Measurements from ENCODE around the gene CRX.
A peak's percentile ranks its signal among the peaks of the same experiment; 100 is the strongest.
"Not testable (repeated sequence)": the region's sequence is repeated elsewhere in the genome, so short reads cannot be mapped to it uniquely, and the experiment has no call there.

CRX gene

GRCh38 chr19:47821460-47822020 lies at the start of gene CRX:
Gene CRX, plus strand, starts transcription at chr19:47821937. Its CDS starts 12,507 bp downstream, at chr19:47834444.
- no peak for DNase-seq (ENCODE audit: low read depth)
- TF ChIP-seq CTCF (IDR thresholded peaks at IDR 0.05; ENCODE audit: control insufficient read depth, insufficient read depth, low read depth, low read length, missing control alignments): no peak
- H3K4me3 ChIP-seq (ENCODE audit: control insufficient read depth, low read depth, low read length): no peak within 1 kb of the TSS

GRCh38 chr19:47776568-47776967 lies 45.2 kb upstream of the CRX start:
- H3K4me3 ChIP-seq (ENCODE audit: control insufficient read depth, low read depth, low read length): no peak overlapping the region
- DNase-seq (ENCODE audit: low read depth): no peak
- TF ChIP-seq CTCF (IDR thresholded peaks at IDR 0.05; ENCODE audit: control insufficient read depth, insufficient read depth, low read depth, low read length, missing control alignments): no peak

GRCh38 chr19:47777245-47778048 lies 44.3 kb upstream of the CRX start:
- DNase-seq (ENCODE audit: low read depth): not testable (repeated sequence)
- H3K4me3 ChIP-seq (ENCODE audit: control insufficient read depth, low read depth, low read length): peak overlapping the region; percentile 86

- TF ChIP-seq CTCF (IDR thresholded peaks at IDR 0.05; ENCODE audit: control insufficient read depth, insufficient read depth, low read depth, low read length, missing control alignments): no peak
- DNase-seq (ENCODE audit: low read depth): no peak
- H3K4me3 ChIP-seq (ENCODE audit: control insufficient read depth, low read depth, low read length): peak within 1 kb of the TSS; percentile 86
Observed at GRCh38 chr19:47778049-47778953, 43.4 kb upstream of the CRX start, which contains the start of gene SELENOW. Gene SELENOW, plus strand, starts transcription at chr19:47778703. Its CDS starts 83 bp downstream, at chr19:47778786.

- no peak for DNase-seq (ENCODE audit: low read depth)
- peak overlapping the region; percentile 86 for H3K4me3 ChIP-seq (ENCODE audit: control insufficient read depth, low read depth, low read length)
Observed at GRCh38 chr19:47778954-47779351, 42.8 kb upstream of the CRX start.

GRCh38 chr19:47779524-47780214 lies 42.1 kb upstream of the CRX start:
- peak overlapping the region; percentile 86 for H3K4me3 ChIP-seq (ENCODE audit: control insufficient read depth, low read depth, low read length)
- DNase-seq (ENCODE audit: low read depth): no peak
- TF ChIP-seq CTCF (IDR thresholded peaks at IDR 0.05; ENCODE audit: control insufficient read depth, insufficient read depth, low read depth, low read length, missing control alignments): no peak

More at GRCh38 chr19:47778954-47779351, 42.8 kb upstream of the CRX start:
- TF ChIP-seq CTCF (IDR thresholded peaks at IDR 0.05; ENCODE audit: control insufficient read depth, insufficient read depth, low read depth, low read length, missing control alignments): no peak
